ENCODE measurements around the gene GDA.

DNA sequence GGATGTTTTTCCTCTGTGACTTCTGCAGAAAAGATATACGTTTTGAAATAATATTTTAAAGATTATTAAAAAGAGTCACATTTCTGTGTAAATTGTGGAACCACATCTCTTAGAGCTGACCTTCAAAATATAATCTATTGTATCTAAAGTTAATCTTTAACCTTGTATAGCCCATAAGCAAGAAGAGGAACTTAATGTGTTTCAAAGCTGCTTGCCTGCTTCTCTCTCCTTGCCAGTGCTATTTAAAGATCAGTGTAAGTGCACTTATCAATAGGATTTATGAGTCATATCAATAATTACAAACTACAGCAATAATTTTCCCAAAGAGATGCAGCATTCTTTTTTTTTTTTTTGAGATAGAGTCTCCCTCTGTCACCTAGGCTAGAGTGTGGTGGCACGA lies 29.4 kb upstream of the GDA start:
- TF ChIP-seq, protein P1, sequence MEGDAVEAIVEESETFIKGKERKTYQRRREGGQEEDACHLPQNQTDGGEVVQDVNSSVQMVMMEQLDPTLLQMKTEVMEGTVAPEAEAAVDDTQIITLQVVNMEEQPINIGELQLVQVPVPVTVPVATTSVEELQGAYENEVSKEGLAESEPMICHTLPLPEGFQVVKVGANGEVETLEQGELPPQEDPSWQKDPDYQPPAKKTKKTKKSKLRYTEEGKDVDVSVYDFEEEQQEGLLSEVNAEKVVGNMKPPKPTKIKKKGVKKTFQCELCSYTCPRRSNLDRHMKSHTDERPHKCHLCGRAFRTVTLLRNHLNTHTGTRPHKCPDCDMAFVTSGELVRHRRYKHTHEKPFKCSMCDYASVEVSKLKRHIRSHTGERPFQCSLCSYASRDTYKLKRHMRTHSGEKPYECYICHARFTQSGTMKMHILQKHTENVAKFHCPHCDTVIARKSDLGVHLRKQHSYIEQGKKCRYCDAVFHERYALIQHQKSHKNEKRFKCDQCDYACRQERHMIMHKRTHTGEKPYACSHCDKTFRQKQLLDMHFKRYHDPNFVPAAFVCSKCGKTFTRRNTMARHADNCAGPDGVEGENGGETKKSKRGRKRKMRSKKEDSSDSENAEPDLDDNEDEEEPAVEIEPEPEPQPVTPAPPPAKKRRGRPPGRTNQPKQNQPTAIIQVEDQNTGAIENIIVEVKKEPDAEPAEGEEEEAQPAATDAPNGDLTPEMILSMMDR (IDR thresholded peaks at IDR 0.05), result no peak
- no peak for TF ChIP-seq POLR2A (IDR thresholded peaks at IDR 0.05)

Measured in lower leg skin (tissue), 3 donors.